ENCODE data around the gene MED31.
"Not testable (repeated sequence)": the region's sequence is repeated elsewhere in the genome, so short reads cannot be mapped to it uniquely, and the experiment has no call there.

The MED31 gene

GRCh38 chr17:6660805-6661463 lies 9.5 kb upstream of the MED31 start:
- Histone ChIP-seq H3K18ac (ENCODE audit: low read length) (no peak overlapping the region), H2BK12ac (ENCODE audit: low read length) (no peak overlapping the region), H3K79me2 (ENCODE audit: control insufficient read depth, insufficient read depth, low read length, poor library complexity) (no peaks in the 10 kb centered on the region), H4K12ac (ENCODE audit: low read depth, low read length) (no peak overlapping the region), H2BK5ac (ENCODE audit: low read depth, low read length, poor library complexity) (no peak overlapping the region), H4K91ac (ENCODE audit: low read depth, low read length) (no peak overlapping the region), H4K8ac (ENCODE audit: low read depth, low read length) (no peak overlapping the region), H3K23ac (ENCODE audit: low read length) (no peak overlapping the region), H2AK5ac (ENCODE audit: low read length) (no peak overlapping the region), H3K4ac (ENCODE audit: low read depth, low read length) (no peak overlapping the region), H3K4me3 (ENCODE audit: low read depth, low read length) (no peak overlapping the region), H3K36me3 (ENCODE audit: control insufficient read depth in 1 of 2, insufficient read depth in 2 of 2, low read length in 2 of 2) (no peaks in the 10 kb centered on the region), H3K9me3 (ENCODE audit: insufficient read depth, low read depth, low read length) (no peaks in the 10 kb centered on the region), H3K9ac (ENCODE audit: low read length) (no peak overlapping the region), H3K4me2 (ENCODE audit: low read length) (no peak overlapping the region), H2AFZ (ENCODE audit: insufficient read depth, low read length, poor library complexity) (no peak overlapping the region), H3K79me1 (ENCODE audit: low read length) (no peaks in the 10 kb centered on the region), H3K4me1 (ENCODE audit: control insufficient read depth in 1 of 2, insufficient read depth in 2 of 2, low read length in 2 of 2) (no peaks in the 10 kb centered on the region), H3K27me3 (ENCODE audit: insufficient read depth, low read length) (peaks cover 2% of the 10 kb centered on the region), H3K14ac (ENCODE audit: low read length) (no peak overlapping the region), H2BK120ac (ENCODE audit: insufficient read depth, low read length, poor library complexity) (no peak overlapping the region), H3K27ac (ENCODE audit: low read depth, low read length) (no peak overlapping the region)
- no peak for DNase-seq
- no CpG with 5 or more reads among the region's 11 CpGs for WGBS (ENCODE audit: extremely low coverage, insufficient coverage, insufficient read length)

DNA sequence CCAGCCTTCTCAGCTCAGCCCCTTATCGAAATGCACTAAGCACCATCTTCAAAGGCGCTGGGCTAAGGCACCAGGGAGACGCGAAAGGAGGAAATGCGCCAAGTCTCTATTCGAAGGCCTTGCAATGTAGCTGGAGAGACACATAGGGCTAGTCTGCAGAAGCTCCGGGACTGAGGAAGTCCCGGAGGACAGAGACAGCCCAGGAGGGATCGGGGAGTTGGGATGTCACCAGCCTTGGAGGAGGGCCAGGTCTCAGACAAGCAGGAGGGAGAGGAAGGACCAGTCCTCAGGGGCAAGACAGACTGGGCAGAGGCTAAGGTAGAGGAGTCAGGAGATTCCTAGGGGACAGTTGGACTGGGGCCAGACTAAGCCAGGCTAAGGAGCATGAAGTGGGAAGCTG lies 8.7 kb upstream of the MED31 start:
- Histone ChIP-seq H3K23ac (ENCODE audit: low read length) (no peak overlapping the region), H2BK5ac (ENCODE audit: low read depth, low read length, poor library complexity) (no peak overlapping the region), H3K9ac (ENCODE audit: low read length) (no peak overlapping the region), H3K79me2 (ENCODE audit: control insufficient read depth, insufficient read depth, low read length, poor library complexity) (no peaks in the 10 kb centered on the region), H4K8ac (ENCODE audit: low read depth, low read length) (no peak overlapping the region), H3K27me3 (ENCODE audit: insufficient read depth, low read length) (peaks cover 9% of the 10 kb centered on the region), H3K4me3 (ENCODE audit: low read depth, low read length) (no peak overlapping the region), H2AFZ (ENCODE audit: insufficient read depth, low read length, poor library complexity) (no peak overlapping the region), H2AK5ac (ENCODE audit: low read length) (no peak overlapping the region), H3K4ac (ENCODE audit: low read depth, low read length) (no peak overlapping the region), H3K4me1 (ENCODE audit: control insufficient read depth in 1 of 2, insufficient read depth in 2 of 2, low read length in 2 of 2) (peaks cover 4% of the 10 kb centered on the region in 2 experiments), H3K18ac (ENCODE audit: low read length) (no peak overlapping the region), H3K79me1 (ENCODE audit: low read length) (no peaks in the 10 kb centered on the region), H3K9me3 (ENCODE audit: insufficient read depth, low read depth, low read length) (no peaks in the 10 kb centered on the region), H3K4me2 (ENCODE audit: low read length) (no peak overlapping the region), H3K27ac (ENCODE audit: low read depth, low read length) (no peak overlapping the region), H4K91ac (ENCODE audit: low read depth, low read length) (no peak overlapping the region), H3K36me3 (ENCODE audit: control insufficient read depth in 1 of 2, insufficient read depth in 2 of 2, low read length in 2 of 2) (no peaks in the 10 kb centered on the region), H3K14ac (ENCODE audit: low read length) (no peak overlapping the region), H2BK12ac (ENCODE audit: low read length) (no peak overlapping the region), H4K12ac (ENCODE audit: low read depth, low read length) (no peak overlapping the region), H2BK120ac (ENCODE audit: insufficient read depth, low read length, poor library complexity) (no peak overlapping the region)
- WGBS (ENCODE audit: extremely low coverage, insufficient coverage, insufficient read length): no CpG with 5 or more reads among the region's 9 CpGs
- no peak for DNase-seq

GRCh38 chr17:6658411-6658810 lies 7.0 kb upstream of the MED31 start:
- H3K4me1 ChIP-seq (ENCODE audit: control insufficient read depth in 1 of 2, insufficient read depth in 2 of 2, low read length in 2 of 2): peaks cover 6 to 11% of the 10 kb centered on the region in 2 experiments
- H3K36me3 ChIP-seq (ENCODE audit: control insufficient read depth in 1 of 2, insufficient read depth in 2 of 2, low read length in 2 of 2); H2BK120ac ChIP-seq (ENCODE audit: insufficient read depth, low read length, poor library complexity); H3K4me3 ChIP-seq (ENCODE audit: low read depth, low read length); H3K79me2 ChIP-seq (ENCODE audit: control insufficient read depth, insufficient read depth, low read length, poor library complexity); H2BK12ac ChIP-seq (ENCODE audit: low read length); H2AFZ ChIP-seq (ENCODE audit: insufficient read depth, low read length, poor library complexity); H3K27ac ChIP-seq (ENCODE audit: low read depth, low read length); H2BK5ac ChIP-seq (ENCODE audit: low read depth, low read length, poor library complexity); H2AK5ac ChIP-seq (ENCODE audit: low read length); H3K4ac ChIP-seq (ENCODE audit: low read depth, low read length); H3K79me1 ChIP-seq (ENCODE audit: low read length); H3K9me3 ChIP-seq (ENCODE audit: insufficient read depth, low read depth, low read length); H3K18ac ChIP-seq (ENCODE audit: low read length); H4K91ac ChIP-seq (ENCODE audit: low read depth, low read length); H3K14ac ChIP-seq (ENCODE audit: low read length); H3K23ac ChIP-seq (ENCODE audit: low read length); DNase-seq; H3K9ac ChIP-seq (ENCODE audit: low read length); H3K4me2 ChIP-seq (ENCODE audit: low read length); H4K8ac ChIP-seq (ENCODE audit: low read depth, low read length); H4K12ac ChIP-seq (ENCODE audit: low read depth, low read length): not testable (repeated sequence)
- peaks cover 17% of the 10 kb centered on the region for H3K27me3 ChIP-seq (ENCODE audit: insufficient read depth, low read length)
- no CpG with 5 or more reads among the region's 5 CpGs for WGBS (ENCODE audit: extremely low coverage, insufficient coverage, insufficient read length)

DNA sequence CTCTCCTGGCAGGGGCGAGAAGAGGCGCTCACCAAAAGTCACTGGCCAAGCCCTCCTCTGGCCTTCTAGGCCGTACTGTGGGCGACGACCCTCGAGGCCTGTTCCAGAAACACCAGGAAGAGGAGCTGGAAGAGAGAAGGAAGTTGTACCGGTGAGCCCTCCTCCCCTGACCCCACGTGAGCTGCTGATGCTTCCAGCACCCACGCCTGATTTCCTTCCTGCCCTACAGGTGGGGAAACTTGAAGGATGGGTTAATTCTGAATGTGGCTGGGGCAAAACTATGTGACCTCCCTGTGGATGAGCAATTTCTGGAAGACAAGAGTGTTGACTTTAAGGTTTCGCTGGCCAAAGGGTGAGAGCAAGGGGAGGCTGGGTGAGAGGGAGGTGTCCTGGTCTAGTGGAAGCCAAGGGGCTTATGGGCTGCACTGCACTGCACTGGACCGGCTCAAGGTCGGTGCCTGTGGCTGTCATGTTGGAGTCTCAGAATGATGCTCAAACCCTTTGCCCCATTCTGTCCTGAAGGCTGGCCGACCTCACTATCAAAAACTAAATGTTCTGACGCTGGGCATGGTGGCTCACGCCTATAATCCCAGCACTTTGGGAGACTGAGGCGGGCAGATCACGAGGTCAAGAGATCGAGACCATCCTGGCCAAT lies 6.4 kb upstream of the MED31 start:
- H2BK120ac ChIP-seq (ENCODE audit: insufficient read depth, low read length, poor library complexity): no peak overlapping the region
- no peak overlapping the region for H2BK12ac ChIP-seq (ENCODE audit: low read length)
- H3K4ac ChIP-seq (ENCODE audit: low read depth, low read length): no peak overlapping the region
- H3K4me2 ChIP-seq (ENCODE audit: low read length): peak overlapping the region; percentile 46
- peak overlapping the region; percentile 50 for H2AFZ ChIP-seq (ENCODE audit: insufficient read depth, low read length, poor library complexity)
- no peak overlapping the region for H4K12ac ChIP-seq (ENCODE audit: low read depth, low read length)
- H3K9me3 ChIP-seq (ENCODE audit: insufficient read depth, low read depth, low read length): peaks cover 2% of the 10 kb centered on the region
- H3K4me3 ChIP-seq (ENCODE audit: low read depth, low read length): no peak overlapping the region
- H3K27me3 ChIP-seq (ENCODE audit: insufficient read depth, low read length): peaks cover 17% of the 10 kb centered on the region
- no peak overlapping the region for H3K14ac ChIP-seq (ENCODE audit: low read length)
- H3K36me3 ChIP-seq (ENCODE audit: control insufficient read depth in 1 of 2, insufficient read depth in 2 of 2, low read length in 2 of 2): no peaks in the 10 kb centered on the region
- H3K4me1 ChIP-seq (ENCODE audit: control insufficient read depth in 1 of 2, insufficient read depth in 2 of 2, low read length in 2 of 2): peaks cover 6 to 11% of the 10 kb centered on the region in 2 experiments
- no peak overlapping the region for H2AK5ac ChIP-seq (ENCODE audit: low read length)
- no peak for DNase-seq
- no peak overlapping the region for H4K91ac ChIP-seq (ENCODE audit: low read depth, low read length)
- WGBS (ENCODE audit: extremely low coverage, insufficient coverage, insufficient read length): no CpG with 5 or more reads among the region's 18 CpGs
- H2BK5ac ChIP-seq (ENCODE audit: low read depth, low read length, poor library complexity): no peak overlapping the region
- H3K79me2 ChIP-seq (ENCODE audit: control insufficient read depth, insufficient read depth, low read length, poor library complexity): no peaks in the 10 kb centered on the region
- no peaks in the 10 kb centered on the region for H3K79me1 ChIP-seq (ENCODE audit: low read length)
- H3K23ac ChIP-seq (ENCODE audit: low read length): no peak overlapping the region
- H4K8ac ChIP-seq (ENCODE audit: low read depth, low read length): peak overlapping the region; percentile 15
- H3K18ac ChIP-seq (ENCODE audit: low read length): no peak overlapping the region
- no peak overlapping the region for H3K27ac ChIP-seq (ENCODE audit: low read depth, low read length)
- no peak overlapping the region for H3K9ac ChIP-seq (ENCODE audit: low read length)

Data from trophoblast cell (in vitro differentiated cells and primary cell).